DMS79 treated with DMSO at 0.1 percent for 48 hours (cell line): ENCODE measurements around the gene EPYC.

Source experiments
- DNase-seq: peaks from one replicate; lab custom pipeline; 2025; lab: John Stamatoyannopoulos, UW

Gene EPYC, protein sequence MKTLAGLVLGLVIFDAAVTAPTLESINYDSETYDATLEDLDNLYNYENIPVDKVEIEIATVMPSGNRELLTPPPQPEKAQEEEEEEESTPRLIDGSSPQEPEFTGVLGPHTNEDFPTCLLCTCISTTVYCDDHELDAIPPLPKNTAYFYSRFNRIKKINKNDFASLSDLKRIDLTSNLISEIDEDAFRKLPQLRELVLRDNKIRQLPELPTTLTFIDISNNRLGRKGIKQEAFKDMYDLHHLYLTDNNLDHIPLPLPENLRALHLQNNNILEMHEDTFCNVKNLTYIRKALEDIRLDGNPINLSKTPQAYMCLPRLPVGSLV

DNA sequence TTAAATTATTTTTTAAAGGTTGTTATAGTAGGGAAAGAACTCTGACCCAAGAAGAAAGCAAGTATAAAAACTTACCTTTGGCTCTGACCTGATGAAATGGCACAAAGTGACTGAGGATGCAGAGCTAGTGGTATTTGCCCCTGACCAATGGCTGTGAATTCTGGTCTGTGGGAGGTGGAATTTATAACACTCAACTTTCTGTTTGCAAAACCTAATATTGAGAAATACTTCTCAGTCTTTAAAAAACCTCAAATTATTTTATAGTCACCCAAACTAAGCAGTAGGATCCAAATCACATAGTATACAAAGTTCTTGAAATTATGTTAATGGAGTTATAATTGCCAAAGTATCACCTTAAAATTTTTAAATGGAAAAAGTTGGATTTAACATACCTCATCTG, at the start of gene EPYC:
TSS of gene EPYC (minus strand) at position 101 of the 400 bp plus-strand sequence. CDS start 2,407 bp downstream, outside the sequence.
- no peak for DNase-seq

DNA sequence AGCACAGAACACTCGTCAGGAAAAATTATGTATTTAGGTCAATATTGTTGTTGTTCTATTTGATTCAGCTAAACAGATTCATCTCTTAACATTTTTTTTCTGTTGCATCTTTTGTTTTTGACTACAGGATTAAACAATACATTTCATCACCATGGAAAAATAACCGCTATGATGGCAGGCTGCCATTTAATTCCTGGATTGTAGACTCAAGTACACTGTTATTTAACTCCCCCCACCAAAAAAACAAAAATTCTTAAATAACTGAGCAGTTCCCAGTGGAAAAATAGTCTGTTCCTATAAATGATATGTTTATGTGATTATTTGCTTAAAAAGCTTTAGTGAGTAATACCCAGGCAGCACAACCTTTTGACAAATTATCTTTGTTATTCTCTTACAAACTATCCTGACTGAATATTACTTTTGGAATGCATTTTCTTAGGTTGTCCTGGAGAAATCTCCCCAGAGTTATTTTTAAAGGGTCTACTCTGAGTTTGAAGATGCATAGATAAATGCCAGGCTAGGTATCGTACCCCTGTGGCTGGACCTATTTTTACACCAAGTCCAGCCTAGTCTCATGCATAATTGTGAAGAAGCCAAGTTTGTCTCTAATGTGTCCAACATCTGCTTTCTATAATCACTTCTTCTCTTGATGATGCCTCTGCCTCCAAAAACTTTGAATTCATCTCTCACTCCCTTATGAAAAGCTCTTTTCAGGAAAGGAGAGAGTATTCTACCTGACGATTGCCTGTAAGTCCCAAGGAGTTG, 49.4 kb upstream of the EPYC start:
- no peak for DNase-seq

DNA sequence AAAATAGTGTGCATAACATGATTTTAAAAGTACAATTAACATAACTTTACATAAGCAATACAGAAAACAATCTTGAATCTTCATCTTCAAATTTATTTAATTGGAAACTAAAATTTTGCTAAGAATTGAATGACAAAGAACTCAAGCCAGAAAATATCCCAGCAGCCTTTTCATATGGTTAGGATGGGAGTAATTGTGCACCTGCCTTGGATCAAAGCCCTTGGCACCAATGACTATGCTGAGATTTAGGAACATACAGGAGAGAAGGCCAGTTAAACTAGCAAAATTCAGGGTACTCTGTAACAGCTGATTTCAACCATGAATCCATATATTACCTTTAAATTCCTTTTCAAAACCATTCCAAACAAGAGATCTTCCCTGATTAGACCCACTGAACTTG, 47.3 kb upstream of the EPYC start:
- no peak for DNase-seq

DNA sequence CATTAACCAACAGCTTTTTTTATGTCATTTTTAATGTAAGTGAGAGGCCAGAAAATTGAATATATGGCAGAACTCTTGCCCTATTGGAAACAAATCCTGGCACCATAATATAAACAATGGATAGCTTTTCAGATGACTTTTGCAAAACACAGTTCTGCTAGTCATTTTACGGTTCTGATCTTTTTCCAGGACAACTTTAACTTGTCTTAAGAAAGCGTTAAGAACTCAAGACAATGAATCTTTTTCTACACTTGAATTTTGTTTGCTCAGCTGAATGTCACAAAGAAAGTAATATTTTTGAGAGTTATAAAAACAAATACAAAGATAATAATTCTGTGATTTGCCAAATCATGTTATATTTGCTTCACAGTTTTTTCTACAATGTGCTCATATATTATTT, 39.8 kb upstream of the EPYC start:
- DNase-seq = no peak

DNA sequence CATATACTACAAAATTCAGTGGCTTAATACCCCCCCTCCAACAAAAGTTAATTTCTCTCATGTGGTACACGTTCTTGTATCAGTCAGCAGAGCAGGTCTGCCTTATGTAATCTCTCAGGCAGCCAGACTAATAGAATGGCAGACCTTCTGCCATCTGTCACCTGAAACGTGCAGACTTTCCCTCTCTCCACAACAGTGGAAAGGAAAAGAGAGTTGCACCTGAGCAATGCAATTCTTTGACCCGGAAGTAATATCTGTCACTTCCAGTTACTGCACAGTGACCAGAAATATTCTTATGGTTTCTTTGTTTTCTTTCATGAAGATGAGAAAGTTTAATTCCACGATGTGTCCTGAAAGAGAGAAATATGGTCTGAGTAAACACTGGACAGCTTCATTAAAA, 38.6 kb upstream of the EPYC start:
- DNase-seq = no peak

DNA sequence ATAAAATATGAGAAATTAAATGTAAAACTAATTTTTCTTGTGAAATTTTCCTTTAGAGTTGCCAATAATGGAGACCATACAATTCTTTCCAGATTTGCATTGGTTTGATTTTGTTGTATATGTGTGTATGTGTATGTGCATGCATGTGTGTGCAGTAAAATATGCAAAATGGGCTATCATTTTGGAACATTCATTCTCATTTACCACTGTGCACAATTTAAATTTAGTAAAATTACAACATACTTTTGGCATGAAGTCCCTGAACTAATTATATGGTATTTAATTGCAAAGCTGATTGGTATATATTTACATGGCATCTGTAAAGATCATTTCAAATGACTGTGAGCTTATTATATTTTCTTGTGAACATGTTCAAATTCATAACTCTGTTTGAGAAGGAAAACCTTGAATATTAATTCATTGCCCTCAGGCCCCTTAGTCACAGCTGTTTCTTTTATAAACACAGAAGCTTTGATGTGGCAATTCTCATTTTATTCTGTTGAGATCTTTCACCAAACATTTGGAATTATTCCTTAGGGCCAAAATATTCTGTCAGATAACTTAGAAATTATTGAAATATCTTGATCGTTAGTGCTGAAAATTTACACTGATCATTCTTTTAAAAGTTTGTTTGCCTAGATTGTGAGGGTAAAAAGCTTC, 35.5 kb upstream of the EPYC start:
- no peak for DNase-seq

DNA sequence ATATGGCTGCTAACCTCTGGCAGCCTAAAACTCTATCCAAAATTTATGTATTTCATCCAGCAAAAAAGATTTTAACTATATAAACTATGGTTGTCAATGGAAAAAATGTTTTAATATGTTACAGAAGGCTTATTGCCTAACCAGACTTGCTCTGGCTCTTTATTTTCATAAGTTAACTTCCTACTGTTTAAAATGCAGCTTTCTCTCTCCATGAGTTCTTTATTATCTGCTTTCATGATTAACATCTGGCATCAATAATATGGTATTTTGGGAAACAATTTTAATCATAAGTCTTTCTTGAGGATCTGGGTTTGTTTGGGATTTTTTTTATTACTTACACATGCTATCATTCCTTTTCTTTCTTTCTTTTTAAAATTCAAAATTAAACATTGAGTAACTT, 32.5 kb upstream of the EPYC start:
- DNase-seq = no peak

DNA sequence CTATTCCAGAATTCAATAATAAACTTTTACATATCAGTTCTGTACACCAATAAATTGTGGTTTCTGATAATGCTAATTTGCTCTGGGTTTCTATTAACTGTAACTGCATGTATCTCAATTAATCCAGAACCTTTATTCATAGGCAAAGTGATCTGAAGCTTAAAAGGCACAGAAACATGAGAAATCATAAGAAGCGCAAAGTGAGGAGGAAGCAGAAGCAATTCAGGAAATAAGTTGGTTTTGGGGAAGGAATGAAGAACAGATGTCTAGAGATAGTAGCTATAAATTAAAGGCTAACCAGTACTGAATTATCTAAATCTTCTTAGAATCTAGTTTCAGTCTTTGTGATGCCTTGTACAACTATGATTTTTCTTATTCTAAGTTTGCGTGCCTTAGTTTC, 28.5 kb upstream of the EPYC start:
- no peak for DNase-seq

DNA sequence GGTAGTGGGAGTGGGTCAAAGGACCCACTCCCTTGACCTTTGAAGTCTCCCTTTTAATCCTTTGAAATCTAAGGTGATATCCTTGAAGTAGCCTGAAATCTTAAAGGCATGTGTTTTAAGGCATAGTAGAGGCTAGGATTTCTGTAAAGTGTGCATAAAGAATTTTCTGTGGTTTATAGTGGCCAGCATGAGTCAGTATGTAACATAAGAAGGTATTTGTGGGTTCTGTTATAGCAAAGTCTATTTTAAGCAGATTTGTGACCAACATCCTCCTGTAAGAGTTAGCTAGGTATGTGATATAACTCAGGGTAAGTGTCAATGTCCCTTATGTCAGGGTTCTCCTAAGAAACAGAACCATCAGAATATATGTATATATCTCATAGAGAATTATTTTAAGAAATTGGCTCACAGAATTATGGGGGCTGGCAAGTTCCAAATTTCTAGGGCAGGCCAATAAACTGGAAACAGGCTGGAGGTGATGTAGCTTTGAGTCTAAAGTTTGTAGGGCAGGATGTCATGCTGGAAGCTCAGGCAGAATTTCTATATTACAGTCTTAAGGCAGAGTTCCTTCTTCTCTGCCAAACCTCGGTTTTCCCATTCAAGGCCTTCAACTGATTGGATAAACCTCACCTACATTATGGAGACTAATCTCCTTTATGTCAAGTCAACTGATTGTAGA, 18.7 kb upstream of the EPYC start:
- DNase-seq = no peak

DNA sequence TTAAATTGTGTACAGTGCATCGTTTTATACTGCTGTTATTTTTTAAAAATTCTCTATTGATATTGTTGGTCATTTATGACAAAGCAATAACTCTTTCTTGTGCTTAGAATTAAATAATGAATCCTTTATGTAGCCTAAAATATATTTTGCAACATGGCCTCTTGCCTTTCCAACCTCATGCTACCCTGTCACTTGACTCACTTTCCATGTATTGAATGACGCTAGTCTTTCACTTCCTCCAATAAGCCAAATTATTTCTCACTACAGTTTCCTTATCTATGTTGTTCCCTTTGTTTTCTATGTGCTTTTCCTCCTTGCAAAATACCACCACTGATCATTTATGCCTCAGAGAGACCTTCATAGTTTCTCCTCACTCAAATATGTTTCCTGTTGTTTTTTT, 16.3 kb upstream of the EPYC start:
- DNase-seq = no peak

DNA sequence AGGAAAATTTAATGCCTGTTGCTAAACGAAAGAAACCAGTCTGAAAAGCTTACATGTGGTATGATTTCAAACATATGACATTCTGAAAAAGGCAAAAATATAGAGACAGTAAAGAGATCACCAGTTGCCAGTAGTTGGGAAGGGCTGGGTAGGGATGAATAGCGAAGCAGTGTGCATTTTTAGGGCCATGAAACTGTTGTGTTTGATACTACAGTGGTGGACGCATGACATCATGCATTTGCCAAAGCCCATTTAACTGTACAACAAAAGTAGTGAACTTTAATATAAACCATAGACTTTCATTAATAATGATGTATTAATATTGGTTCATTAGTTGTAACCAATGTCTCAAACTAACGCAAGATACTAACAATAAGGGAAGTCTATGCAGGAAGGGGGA, 14.7 kb upstream of the EPYC start:
- no peak for DNase-seq

DNA sequence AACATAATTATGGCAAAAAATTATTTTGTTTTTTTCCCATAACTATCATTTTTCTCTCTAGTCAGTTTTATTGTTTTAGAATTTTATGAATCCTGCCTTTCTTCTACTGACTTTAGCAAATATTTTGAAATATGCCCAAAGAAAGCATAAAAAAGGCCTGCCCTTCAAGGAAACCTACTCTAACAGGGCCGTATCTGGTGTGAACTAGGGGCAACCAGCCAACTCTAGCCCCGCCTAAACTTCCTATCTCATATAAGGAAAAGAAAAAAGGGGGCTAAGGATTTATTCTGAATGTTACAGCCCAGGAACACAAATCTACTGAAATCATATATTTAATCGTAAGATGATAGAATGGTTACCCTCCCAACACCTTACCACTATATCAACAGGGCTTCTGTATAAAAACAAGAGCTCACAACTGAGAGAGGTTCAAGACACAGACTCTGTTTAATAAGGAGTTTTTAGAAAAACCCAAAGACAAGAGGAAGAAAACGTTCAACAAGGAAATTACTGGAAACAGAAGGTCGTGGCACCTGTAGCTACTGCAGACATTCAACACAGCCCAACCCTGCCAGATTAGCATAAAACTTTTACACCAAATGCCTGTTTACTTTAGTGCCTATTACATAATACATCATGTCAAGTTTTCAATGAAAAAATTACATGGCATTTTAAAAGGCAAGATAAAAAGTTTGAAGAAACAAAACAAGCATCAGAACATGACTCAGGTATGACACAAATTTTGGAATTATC, 12.9 kb upstream of the EPYC start:
- no peak for DNase-seq

DNA sequence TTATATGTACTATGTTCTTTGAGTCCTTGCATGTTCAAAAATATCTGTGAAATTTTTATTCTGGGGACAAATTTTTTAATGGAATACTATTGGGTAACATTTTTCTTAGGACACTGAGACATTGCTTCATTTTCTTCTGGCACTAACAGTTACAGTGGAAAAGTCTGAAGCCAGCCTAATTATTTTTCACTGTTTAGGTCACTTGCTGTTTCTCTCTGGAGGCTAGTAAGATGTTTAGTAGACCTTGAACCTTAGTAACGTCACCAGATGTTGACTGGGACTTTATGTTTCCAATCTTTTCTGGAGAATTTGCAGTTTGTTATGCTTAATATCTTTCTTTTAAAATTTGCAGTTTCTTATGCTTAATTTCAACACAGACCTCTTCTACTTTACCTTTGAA, 12.3 kb upstream of the EPYC start:
- DNase-seq = no peak

DNA sequence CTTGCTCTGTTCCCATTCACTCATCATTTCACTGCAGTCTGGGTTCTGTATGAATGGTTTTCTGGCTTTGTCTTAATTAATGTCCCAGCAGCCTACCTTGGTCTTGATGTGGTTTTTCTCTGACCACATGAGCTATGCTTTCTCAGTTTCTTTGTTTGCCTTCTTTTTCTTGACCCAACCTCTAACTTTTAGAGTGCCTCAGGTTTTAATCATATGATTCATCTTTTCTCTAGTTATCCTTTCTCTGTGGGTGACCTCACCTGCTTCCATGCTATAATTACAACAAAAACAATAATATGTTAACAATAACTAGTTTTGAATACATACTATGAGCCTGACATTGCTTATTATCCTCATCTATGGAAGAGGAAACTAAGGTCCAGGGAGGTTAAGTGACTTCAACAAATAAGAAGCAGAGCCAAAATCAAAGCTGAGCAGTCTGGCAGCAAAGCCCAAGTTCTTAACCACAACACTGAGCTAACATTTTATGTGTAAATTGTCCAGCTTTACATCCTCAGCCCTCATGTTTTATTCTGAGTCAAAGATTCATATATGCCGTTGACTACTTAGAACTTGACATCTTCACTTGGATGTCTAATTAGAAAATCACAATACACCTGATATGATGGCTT, 4.7 kb upstream of the EPYC start:
- no peak for DNase-seq

DNA sequence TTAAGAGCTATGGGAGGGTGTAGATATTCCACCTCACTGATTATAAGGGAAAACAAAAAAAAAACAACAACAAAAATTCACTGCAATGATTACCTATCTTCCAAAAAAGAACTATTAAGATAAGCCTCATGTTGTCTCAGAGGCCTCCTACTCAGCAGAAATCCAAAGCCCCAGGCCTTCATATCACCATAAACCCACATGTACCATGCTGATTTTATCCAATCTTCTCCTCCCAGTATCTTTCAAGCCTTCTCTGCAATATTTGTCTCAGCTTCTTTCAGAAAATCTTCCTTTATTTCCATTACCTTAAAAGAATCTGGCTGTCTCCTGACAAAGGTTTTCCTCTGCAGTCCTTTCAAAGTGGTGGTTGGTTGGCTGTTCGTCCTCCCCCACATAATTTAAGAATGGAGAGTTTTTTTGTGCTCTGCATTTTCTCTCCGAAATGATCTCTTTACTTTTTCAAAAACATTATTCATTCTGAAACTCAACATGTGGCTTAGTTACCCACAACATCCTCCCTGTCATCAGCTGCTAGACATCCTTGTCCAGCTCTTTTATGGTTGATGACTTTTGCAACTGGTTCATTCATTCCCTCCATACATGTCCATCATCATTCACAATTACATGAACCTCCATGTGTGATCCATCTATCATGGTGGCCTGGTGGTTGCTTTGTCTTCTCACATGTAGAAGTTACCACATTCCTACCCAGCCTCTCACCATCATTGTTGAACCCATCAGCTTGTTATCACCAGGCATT, 2.9 kb upstream of the EPYC start:
- no peak for DNase-seq

DNA sequence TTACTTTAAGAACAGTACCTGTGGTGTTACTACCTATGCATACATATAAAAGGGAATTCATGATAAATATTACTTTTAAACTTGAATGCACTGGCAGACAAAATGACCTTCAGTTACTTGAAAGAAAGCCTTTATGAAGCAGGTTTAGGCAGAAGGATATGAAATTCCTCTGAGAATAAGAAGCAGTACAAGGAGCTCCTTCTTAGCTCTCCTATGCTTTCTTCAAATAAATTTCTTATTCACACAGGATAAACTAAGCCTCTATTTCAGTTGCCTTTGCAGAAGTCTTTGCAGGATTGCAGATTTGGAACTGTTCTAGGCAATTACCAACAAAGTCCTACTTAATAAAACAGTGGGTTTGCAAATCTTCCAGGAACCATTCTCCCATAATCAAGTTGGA, 1.0 kb downstream of the EPYC start:
- no peak for DNase-seq

DNA sequence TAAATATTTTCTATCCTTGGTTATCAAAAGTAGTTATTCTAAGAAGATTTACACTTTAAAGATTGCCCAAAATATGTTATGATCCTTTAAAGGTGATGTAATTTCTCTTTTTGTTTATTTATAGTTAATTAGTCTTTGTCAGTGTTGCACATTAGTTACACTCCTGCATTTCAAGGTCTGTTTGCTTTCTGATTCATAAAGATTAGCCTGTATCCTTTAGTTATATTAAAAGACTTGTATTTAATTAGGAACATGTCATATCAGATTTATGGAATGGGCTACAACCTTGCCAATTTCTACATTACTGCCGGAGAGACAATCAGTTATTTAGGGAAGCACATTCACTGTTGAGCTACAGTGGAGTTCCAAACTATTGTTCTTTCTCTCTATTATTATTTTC, 3.5 kb downstream of the EPYC start:
- no peak for DNase-seq

DNA sequence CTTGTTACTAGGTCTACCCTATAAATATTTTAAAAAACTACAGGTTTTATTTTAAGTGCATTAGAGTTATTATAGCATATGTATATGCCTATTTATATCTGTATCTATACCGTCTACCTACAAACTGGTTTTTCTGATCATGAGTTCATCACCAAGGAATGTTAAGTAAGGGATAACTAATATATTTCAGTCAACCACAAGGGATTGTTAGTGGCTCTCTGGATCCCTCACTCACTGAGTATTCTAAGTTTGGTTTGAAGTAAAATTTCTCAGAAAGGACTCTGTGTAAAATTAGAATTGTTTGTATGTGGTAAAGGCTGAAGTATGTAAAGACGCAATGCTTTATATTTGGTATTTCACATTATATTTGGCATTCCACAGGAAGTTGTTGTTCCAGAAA, 4.8 kb downstream of the EPYC start:
- DNase-seq = no peak

DNA sequence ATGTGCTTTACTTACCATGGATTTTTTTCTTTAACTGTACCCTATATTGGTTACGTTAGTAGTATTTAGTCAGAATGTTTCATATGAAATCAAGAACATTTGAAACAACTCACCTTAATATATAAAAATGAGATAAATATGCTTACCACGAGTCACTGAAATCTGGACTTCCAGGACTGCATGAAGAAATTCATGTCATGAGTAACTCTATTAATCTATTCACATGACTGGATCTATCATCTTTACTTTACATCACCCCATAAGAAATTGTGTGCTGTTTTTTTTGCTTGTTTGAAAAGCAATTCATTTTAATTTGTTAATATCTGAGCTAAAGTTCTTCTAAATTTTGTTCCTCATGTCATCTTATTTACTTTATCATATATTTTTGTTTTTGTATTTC, 5.2 kb downstream of the EPYC start:
- no peak for DNase-seq

DNA sequence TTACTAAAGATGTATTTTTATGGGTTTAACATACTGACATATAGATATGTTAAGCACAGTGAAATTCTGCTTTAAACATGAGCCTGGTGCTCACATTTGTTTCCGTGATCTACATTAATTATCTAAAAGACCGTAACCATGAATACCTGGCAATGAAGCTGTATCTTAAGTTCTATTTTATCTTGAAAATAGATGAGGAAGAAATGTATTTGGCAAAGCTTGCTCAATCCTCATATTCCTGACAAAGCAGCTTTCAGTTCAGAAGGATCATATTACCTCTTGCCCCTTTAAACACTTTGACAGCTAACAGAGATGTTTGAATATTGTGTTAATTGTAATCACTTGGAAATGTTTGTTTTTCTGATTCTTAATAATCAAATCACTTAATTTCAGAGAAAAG, 9.8 kb downstream of the EPYC start:
- DNase-seq = no peak
